ENCODE results near the gene OSBPL1A.
A peak's percentile ranks its signal among the peaks of the same experiment; 100 is the strongest.

OSBPL1A gene

DNA sequence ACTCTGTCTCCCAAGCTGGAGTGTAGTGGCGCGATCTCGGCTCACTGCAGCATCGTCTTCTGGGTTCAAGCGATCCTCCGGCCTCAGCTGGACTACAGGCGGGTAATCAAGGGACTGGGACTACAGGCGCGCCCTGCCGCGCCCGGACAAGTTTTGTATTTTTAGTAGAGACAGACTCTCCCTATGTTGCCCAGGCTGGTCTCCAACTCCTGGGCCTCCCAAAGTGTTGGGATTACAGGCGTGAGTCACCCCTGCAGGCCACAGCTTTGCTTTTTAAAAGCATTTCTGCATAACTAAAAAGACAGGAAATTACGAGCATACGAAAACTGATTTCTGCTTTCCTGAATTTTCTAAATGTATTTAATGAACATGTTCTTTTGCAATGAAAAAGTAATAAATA lies 916 bp upstream of the OSBPL1A start:
- H3K36me3 ChIP-seq = no peaks in the 10 kb centered on the region
- no peak overlapping the region for H3K27ac ChIP-seq
- DNase-seq = no peak
- TF ChIP-seq, protein P1, sequence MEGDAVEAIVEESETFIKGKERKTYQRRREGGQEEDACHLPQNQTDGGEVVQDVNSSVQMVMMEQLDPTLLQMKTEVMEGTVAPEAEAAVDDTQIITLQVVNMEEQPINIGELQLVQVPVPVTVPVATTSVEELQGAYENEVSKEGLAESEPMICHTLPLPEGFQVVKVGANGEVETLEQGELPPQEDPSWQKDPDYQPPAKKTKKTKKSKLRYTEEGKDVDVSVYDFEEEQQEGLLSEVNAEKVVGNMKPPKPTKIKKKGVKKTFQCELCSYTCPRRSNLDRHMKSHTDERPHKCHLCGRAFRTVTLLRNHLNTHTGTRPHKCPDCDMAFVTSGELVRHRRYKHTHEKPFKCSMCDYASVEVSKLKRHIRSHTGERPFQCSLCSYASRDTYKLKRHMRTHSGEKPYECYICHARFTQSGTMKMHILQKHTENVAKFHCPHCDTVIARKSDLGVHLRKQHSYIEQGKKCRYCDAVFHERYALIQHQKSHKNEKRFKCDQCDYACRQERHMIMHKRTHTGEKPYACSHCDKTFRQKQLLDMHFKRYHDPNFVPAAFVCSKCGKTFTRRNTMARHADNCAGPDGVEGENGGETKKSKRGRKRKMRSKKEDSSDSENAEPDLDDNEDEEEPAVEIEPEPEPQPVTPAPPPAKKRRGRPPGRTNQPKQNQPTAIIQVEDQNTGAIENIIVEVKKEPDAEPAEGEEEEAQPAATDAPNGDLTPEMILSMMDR (IDR thresholded peaks at IDR 0.05; ENCODE audit: low read depth, low read length) = no peak
- H3K4me3 ChIP-seq (ENCODE audit: low read depth, low read length) = no peak overlapping the region
- H3K27me3 ChIP-seq (ENCODE audit: insufficient read depth, low read depth, severe bottlenecking) = no peaks in the 10 kb centered on the region
- H3K9me3 ChIP-seq (ENCODE audit: severe bottlenecking) = no peaks in the 10 kb centered on the region

DNA sequence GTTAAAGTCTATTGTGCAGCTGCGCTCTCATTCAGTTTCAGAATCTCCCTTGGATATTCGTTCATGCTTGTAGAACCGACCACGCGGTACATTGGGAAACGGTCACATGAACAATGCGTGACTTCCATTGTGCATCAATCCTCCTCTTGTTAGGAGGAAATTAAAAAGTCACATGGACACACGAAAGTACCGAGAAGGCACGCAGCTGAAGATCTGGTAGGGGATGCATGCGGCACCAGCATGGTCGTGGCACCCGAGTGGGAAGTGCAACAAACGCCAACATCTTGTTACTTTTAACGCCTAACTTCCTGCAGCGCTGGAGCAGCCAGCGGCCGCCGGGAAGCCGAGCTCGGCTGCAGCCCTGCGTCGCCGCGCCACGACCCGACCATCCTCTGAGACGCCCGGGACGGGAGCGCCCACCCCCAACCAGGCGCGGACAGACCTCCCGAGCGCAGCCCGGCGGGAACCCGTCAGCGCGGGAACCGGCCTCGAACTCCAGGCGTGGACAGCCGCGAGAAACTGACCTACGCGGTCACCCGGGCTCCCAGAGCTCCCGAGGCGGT lies 412 bp downstream of the OSBPL1A start:
- Histone ChIP-seq H3K36me3 (no peaks in the 10 kb centered on the region), H3K9me3 (ENCODE audit: severe bottlenecking) (no peaks in the 10 kb centered on the region), H3K27ac (peak overlapping the region; percentile 86), H3K27me3 (ENCODE audit: insufficient read depth, low read depth, severe bottlenecking) (no peaks in the 10 kb centered on the region), H3K4me3 (ENCODE audit: low read depth, low read length) (peak overlapping the region; percentile 93)
- TF ChIP-seq, protein P1 (IDR thresholded peaks at IDR 0.05; ENCODE audit: low read depth, low read length) = no peak
- DNase-seq = peak; percentile 31

DNA sequence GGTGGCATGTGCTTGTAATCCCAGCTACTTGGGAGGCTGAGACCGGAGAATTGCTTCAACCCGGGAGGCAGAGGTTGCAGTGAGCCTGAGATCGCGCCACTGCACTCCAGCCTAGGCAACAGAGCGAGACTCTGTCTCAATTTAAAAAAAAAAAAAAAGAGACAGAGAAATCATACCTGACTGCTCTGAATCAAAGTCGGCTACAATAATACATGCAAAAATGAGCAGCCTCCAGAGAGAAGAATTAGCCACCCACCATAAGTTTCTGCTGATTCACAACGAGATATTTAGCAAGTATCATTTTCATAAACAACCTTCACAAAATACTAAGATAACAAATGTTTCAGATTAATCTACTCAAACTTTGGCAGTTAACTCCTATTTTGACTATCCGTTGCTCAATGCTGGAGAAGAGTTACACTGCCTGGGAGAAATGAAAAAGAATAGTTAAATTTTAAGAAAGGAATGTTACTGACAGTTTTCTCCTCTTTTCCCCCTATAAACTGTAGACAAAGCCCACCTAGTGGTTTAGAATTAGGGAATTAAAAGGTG lies 1.5 kb downstream of the OSBPL1A start:
- no peak overlapping the region for H3K27ac ChIP-seq
- no peaks in the 10 kb centered on the region for H3K27me3 ChIP-seq (ENCODE audit: insufficient read depth, low read depth, severe bottlenecking)
- no peak overlapping the region; the same call in 1 of the 2 replicates for H3K4me3 ChIP-seq (ENCODE audit: low read depth, low read length)
- DNase-seq = no peak
- H3K36me3 ChIP-seq = no peaks in the 10 kb centered on the region
- no peaks in the 10 kb centered on the region for H3K9me3 ChIP-seq (ENCODE audit: severe bottlenecking)
- TF ChIP-seq, protein P1 (IDR thresholded peaks at IDR 0.05; ENCODE audit: low read depth, low read length) = no peak

DNA sequence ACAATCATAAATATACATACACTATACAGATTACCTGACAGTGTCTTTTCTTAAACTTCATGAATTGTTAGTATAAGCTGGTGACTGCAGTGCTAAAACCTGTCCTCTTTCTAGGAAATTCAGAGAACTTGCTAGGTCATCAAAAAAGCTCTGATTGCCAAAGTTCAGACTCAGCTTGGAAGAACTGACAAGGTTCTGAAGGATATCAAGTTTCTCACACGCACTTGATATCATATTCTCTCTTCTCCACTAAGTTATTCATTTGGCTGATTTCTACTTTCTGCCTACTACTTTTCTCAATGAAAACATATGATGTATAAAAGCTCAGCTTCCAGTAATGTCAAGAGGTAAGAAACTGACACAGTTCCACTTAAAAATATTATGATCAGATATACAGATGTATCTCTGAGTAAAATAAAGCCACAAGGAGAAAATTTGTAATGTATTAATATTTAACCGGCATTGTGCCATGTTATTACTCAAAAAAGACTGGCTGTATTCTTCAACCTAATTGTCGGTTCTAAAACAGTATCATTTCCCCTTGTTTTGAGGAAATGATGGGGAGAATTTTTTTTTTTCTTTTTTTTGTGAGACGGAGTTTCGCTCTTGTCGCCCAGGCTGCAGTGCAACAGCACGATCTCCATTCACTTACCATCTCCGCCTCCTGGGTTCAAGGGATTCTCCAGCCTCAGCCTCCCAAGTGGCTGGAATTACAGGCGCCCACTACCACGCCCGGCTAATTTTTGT lies 2.4 kb downstream of the OSBPL1A start:
- H3K4me3 ChIP-seq (ENCODE audit: low read depth, low read length) = no peak overlapping the region
- TF ChIP-seq, protein P1 (IDR thresholded peaks at IDR 0.05; ENCODE audit: low read depth, low read length) = no peak
- no peaks in the 10 kb centered on the region for H3K36me3 ChIP-seq
- H3K27ac ChIP-seq = no peak overlapping the region
- H3K27me3 ChIP-seq (ENCODE audit: insufficient read depth, low read depth, severe bottlenecking) = no peaks in the 10 kb centered on the region
- no peaks in the 10 kb centered on the region for H3K9me3 ChIP-seq (ENCODE audit: severe bottlenecking)
- DNase-seq = no peak

DNA sequence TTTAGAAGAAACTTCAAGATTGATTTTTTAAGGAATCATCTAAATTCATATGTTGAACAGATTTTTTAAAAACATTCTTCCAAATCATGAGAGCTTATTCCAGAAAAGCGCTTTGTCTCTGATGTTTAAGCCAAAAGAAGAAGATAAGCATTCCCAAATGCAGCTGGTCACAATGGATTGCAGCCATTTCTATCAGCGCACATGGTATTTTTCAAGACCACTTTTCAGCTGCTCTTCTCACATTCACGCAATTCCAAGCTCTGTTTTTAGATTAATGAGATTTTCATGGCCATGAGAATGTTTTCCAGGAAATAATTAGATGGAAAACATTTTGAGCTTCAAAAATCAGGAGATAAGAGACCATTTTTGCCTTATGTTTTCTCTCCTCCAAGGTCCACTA lies 8.7 kb downstream of the OSBPL1A start:
- no peak overlapping the region for H3K4me3 ChIP-seq (ENCODE audit: low read depth, low read length)
- no peaks in the 10 kb centered on the region for H3K9me3 ChIP-seq (ENCODE audit: severe bottlenecking)
- no peak overlapping the region for H3K27ac ChIP-seq
- no peak for DNase-seq
- no peaks in the 10 kb centered on the region for H3K36me3 ChIP-seq
- no peaks in the 10 kb centered on the region for H3K27me3 ChIP-seq (ENCODE audit: insufficient read depth, low read depth, severe bottlenecking)
- TF ChIP-seq, protein P1 (IDR thresholded peaks at IDR 0.05; ENCODE audit: low read depth, low read length) = no peak
